C4-2B (cell line): Measurements from ENCODE around the gene BIK.

Experiments used
- ZFX ChIP-seq: fragments of 450-650 bp; IDR thresholded peaks from 2 replicates; pipeline ENCODE4 v1.6.1; 2017
- TF ChIP-seq, protein P1 (sequence below): fragments of 450-650 bp; conservative IDR thresholded peaks from 2 replicates; pipeline ENCODE4 v1.5.1; 2017; ENCODE audit warnings: mild to moderate bottlenecking

DNA sequence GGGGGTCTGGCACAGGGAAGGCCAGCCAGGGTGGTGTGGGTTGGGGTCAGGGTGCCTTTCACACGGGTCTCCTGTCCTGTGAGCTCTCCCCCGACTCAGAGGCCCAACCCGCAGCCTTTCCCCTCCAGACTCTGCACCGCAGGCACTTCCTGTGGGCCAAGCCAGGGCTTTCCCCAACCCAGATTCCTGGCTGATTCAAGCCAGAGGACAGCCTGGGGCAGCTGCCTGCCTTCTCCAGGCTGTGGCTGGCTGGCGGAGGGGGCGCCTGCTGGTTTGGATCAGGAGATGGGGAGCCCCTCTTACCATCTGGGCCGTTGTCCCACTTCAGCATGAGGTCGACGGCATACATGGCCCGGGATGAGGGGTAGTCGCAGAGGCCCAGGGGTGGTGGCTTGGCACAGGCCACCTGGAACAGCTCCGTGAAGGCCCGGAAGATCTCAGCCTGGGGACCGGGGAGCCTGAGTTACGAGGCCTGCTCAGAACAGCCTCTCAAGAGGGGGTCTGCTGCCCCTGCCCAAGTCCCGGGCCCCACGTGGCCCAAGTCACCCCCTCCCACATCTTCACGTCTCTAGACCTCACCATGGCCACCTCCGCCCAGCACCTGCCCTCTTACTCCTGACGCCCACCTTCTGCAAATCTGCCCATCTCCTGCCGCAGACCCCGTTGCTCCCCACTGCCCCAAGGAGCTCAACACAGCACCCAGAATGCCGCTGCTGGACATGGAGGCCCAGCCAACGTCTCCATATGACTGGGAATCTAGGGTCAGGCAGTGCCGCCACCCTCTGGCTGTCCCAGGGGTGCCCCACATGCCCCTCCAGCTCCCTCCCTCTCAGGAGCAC is 58.1 kb downstream of the BIK start:
- no peak for TF ChIP-seq ZFX
- TF ChIP-seq, protein P1, sequence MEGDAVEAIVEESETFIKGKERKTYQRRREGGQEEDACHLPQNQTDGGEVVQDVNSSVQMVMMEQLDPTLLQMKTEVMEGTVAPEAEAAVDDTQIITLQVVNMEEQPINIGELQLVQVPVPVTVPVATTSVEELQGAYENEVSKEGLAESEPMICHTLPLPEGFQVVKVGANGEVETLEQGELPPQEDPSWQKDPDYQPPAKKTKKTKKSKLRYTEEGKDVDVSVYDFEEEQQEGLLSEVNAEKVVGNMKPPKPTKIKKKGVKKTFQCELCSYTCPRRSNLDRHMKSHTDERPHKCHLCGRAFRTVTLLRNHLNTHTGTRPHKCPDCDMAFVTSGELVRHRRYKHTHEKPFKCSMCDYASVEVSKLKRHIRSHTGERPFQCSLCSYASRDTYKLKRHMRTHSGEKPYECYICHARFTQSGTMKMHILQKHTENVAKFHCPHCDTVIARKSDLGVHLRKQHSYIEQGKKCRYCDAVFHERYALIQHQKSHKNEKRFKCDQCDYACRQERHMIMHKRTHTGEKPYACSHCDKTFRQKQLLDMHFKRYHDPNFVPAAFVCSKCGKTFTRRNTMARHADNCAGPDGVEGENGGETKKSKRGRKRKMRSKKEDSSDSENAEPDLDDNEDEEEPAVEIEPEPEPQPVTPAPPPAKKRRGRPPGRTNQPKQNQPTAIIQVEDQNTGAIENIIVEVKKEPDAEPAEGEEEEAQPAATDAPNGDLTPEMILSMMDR: no peak
